A673 (cell line): ENCODE measurements around the gene COPZ1. TPM values are rescaled to one million over a fixed set of nuclear protein-coding genes. Genes with fewer than 3 reads are reported as not detected.
A peak's percentile ranks its signal among the peaks of the same experiment; 100 is the strongest.

Experiments
- BruUV-seq: library from RNA; stranded (reverse); fragments of 400-500 nt; replicated peaks from 2 replicates; lab custom pipeline; 2021; lab: Mats Ljungman, UMichigan
- CTCF ChIA-PET: fragments of 300-600 bp; sonication (Branson Sonifier 250); formaldehyde crosslinking; loops from one replicate; lab custom pipeline; 2022; ENCODE audit warnings: antibody characterized with exemption; lab: Charles Lee
- POLR2A ChIA-PET: fragments of 300-600 bp; sonication (Branson Sonifier 250); formaldehyde crosslinking; loops from one replicate; lab custom pipeline; 2022; ENCODE audit warnings: antibody characterized with exemption; ENCODE audit not compliant: low non-redundant PET; lab: Charles Lee
- DNase-seq: peaks from one replicate; pipeline ENCODE4 v3.0.0-alpha.2; 2015; ENCODE audit warnings: low spot score
- H3K27ac ChIP-seq: fragments of 200-600 bp; sonication (generic); 2 replicates; pipeline ENCODE4 v1.5.1; 2016; ENCODE audit warnings: mixed run types, low read depth, mild to moderate bottlenecking, mixed read lengths, antibody characterized with exemption, low read length; ENCODE audit not compliant: poor library complexity, severe bottlenecking
- H3K27me3 ChIP-seq: fragments of 200-600 bp; sonication (generic); replicated peaks from 2 replicates; pipeline ENCODE4 v1.6.1; 2017; ENCODE audit warnings: mixed run types, low read depth, mild to moderate bottlenecking, mixed read lengths, antibody characterized with exemption, low read length; ENCODE audit not compliant: insufficient read depth, poor library complexity
- H3K36me3 ChIP-seq: fragments of 200-600 bp; sonication (generic); 2 replicates; pipeline ENCODE4 v1.6.1; 2016; ENCODE audit warnings: mixed run types, mild to moderate bottlenecking, mixed read lengths, antibody characterized with exemption, low read length; ENCODE audit not compliant: insufficient read depth, poor library complexity, severe bottlenecking
- H3K4me1 ChIP-seq: fragments of 200-600 bp; sonication (generic); 2 replicates; pipeline ENCODE4 v1.6.1; 2017; ENCODE audit warnings: mixed run types, mild to moderate bottlenecking, mixed read lengths, antibody characterized with exemption, low read length; ENCODE audit not compliant: insufficient read depth, poor library complexity, severe bottlenecking
- H3K4me3 ChIP-seq: fragments of 200-600 bp; sonication (generic); 2 replicates; pipeline ENCODE4 v1.5.1; 2016; ENCODE audit warnings: low read depth, mixed run types, mild to moderate bottlenecking, mixed read lengths, low read length; ENCODE audit not compliant: poor library complexity, severe bottlenecking
- H3K9me3 ChIP-seq: fragments of 200-600 bp; sonication (generic); 2 replicates; pipeline ENCODE4 v1.6.1; 2016; ENCODE audit warnings: mixed run types, low read depth, mild to moderate bottlenecking, mixed read lengths, antibody characterized with exemption, low read length; ENCODE audit not compliant: poor library complexity, severe bottlenecking
- CTCF ChIP-seq: fragments of 300-800, 200-600 bp; sonication (generic); conservative IDR thresholded peaks from 2 replicates; pipeline ENCODE4 v1.5.1; 2017; ENCODE audit warnings: low read depth, mild to moderate bottlenecking, antibody characterized with exemption, low read length, moderate library complexity, mixed read lengths
- EZH2 ChIP-seq: fragments of 200-600 bp; sonication (generic); IDR thresholded peaks from 2 replicates; pipeline ENCODE4 v1.6.1; 2017; ENCODE audit warnings: borderline replicate concordance, low read depth, mild to moderate bottlenecking, mixed read lengths, antibody characterized with exemption, low read length; ENCODE audit not compliant: poor library complexity, severe bottlenecking
- intact Hi-C: fragments of 100-400 bp; cut with micrococcal nuclease; formaldehyde crosslinking; loops from one replicate; pipeline ENCODE4 v1.10.0; 2022; ENCODE audit not compliant: unreplicated experiment
- total RNA-seq: library from RNA; stranded (reverse); gene quantifications from 2 replicates; pipeline ENCODE4 v1.2.3, GENCODE V29; 2021

The COPZ1 gene
- total RNA-seq, 1 experiment from 2014 or later: 187 TPM

GRCh38 chr12:54385251-54385914 lies 60.5 kb downstream of the COPZ1 start:
- intact Hi-C loops: no loop called here
- Histone ChIP-seq H3K27me3 (no peaks in the 10 kb centered on the region), H3K4me3 (no peak overlapping the region), H3K27ac (peak overlapping the region; percentile 8), H3K9me3 (no peaks in the 10 kb centered on the region), H3K36me3 (no peaks in the 10 kb centered on the region), H3K4me1 (peaks cover 39% of the 10 kb centered on the region)
- ChIA-PET CTCF (interaction anchor here (0.5 to 1.0 kb wide), 2 partner anchors 14 to 15 kb away, joined by 3 read pairs; no protein-coding TSS in a partner anchor), POLR2A (no interaction called here)
- TF ChIP-seq CTCF (no peak), EZH2 (no peak)
- DNase-seq: no peak
- no TSS peak for BruUV-seq

DNA sequence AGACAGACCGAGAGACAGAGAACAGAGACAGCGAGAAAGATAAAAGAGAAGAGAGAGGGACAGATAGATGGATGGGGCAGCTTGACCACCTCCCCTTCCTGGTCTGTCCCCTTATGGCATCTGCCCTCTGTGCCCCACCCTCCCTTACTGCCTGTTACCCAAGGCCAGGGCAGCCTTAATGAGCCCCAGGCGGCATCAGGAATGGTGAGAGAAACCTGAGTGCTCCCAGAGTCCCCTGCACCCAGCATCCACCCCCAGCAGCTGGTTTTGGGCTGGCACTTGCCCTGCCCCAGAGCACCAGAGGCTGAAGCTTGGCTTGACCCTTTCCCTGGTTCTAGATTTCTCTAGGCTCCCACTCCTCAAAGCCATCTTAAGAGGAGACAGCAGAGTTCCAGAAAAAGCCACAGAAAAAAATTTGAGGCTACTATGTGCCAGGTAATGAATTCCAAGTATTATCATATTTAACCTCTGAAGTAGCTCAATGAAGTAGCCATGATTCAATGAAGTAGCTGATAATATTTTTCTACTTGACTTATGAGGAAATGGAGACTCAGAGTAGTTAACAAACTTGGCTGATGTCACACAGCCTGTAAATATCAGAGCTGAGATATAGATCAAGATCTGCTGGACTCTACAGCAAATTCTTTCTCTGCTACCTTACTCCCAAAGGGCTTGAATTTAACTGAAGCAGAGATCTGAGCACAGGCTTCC lies 61.6 kb downstream of the COPZ1 start:
- H3K36me3 ChIP-seq: no peaks in the 10 kb centered on the region
- no peak overlapping the region for H3K4me3 ChIP-seq
- H3K27ac ChIP-seq: no peak overlapping the region
- H3K4me1 ChIP-seq: peaks cover 44% of the 10 kb centered on the region
- CTCF ChIA-PET: interaction anchor here (1.3 kb wide), 1 partner anchor 13 kb away, joined by 5 read pairs; no protein-coding TSS in a partner anchor
- no peaks in the 10 kb centered on the region for H3K27me3 ChIP-seq
- POLR2A ChIA-PET: no interaction called here
- no peaks in the 10 kb centered on the region for H3K9me3 ChIP-seq
- no peak for TF ChIP-seq EZH2
- no peak for TF ChIP-seq CTCF
- DNase-seq: no peak
- intact Hi-C loops: no loop called here
- BruUV-seq: no TSS peak

DNA sequence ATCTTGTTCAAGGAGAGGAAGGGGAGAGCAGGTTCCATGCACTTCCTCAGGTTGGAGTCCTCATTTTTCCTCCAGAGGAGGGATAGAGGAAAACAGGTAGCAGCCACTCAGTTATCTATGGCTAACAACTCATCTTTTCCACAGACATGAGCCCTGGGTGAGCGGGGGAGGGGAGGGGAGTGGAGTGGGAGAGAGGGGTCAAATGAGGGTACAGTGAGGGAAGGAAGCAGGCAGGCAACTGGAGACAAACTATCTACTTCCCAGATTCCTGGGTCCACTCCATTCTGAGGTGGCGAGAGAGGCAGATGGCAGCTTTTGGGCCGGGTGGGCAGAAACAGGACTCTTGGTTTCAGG lies 62.2 kb downstream of the COPZ1 start:
- DNase-seq: no peak
- CTCF ChIA-PET: interaction anchor here (1.3 kb wide), 1 partner anchor 12 kb away, joined by 5 read pairs; no protein-coding TSS in a partner anchor
- no peak overlapping the region for H3K27ac ChIP-seq
- H3K9me3 ChIP-seq: no peaks in the 10 kb centered on the region
- no TSS peak for BruUV-seq
- no peak for TF ChIP-seq EZH2
- TF ChIP-seq CTCF: no peak
- no peaks in the 10 kb centered on the region for H3K27me3 ChIP-seq
- H3K4me3 ChIP-seq: no peak overlapping the region
- intact Hi-C loops: no loop called here
- H3K36me3 ChIP-seq: no peaks in the 10 kb centered on the region
- peaks cover 44% of the 10 kb centered on the region for H3K4me1 ChIP-seq
- POLR2A ChIA-PET: no interaction called here
